GM11168 (cell line): ENCODE data around the gene IGF1R.

ENCODE experiments used
- in situ Hi-C: fragments of 300-500 bp; cut with MboI; formaldehyde crosslinking; loops from one replicate; pipeline ENCODE4 v1.12.0; 2022; ENCODE audit warnings: low sequenced_read_pairs; ENCODE audit not compliant: unreplicated experiment

IGF1R gene

DNA sequence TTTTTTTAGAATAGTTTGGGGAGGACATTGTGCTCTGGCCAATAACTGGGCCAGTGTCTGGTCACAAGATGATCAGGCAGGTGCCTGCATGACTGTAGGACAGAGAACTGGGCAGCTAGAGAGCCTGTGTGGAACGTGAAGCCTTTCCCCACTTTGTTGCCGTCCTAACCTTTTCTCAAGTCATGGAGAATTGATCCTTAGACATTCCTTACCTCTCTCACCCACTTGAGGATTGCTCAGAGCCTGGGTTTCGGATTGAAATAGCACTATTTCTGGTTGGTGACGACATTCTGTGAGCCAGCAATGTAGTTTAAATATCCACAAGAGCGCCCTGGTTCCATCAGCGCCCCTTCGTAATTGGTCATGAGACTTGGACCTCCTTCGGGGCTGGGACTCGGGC lies 138.4 kb downstream of the IGF1R start:
- in situ Hi-C loops, result loop anchor here (10.0 kb wide), 1 partner anchor 278 kb away; no protein-coding TSS in a partner anchor

DNA sequence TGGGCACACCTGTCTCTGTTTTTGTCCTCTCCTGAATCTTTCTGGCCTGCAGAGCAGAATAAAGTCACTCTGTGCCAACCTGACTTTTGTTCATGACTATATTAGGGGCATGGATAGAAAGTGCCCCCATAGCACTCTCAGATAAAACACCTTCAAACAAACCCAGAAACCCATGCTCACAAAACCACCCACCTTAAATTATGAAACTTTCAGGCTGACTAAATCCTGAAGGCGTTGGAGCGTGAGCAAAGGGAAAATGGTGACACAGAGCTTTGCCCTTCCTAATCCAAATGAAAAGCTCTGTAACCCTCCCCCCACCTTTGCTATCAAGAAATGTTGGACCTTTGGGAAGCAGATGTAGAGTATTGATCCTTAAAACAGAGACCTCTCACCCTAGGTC lies 138.9 kb downstream of the IGF1R start:
- in situ Hi-C loops, result loop anchor here (10.0 kb wide), 1 partner anchor 278 kb away; no protein-coding TSS in a partner anchor

DNA sequence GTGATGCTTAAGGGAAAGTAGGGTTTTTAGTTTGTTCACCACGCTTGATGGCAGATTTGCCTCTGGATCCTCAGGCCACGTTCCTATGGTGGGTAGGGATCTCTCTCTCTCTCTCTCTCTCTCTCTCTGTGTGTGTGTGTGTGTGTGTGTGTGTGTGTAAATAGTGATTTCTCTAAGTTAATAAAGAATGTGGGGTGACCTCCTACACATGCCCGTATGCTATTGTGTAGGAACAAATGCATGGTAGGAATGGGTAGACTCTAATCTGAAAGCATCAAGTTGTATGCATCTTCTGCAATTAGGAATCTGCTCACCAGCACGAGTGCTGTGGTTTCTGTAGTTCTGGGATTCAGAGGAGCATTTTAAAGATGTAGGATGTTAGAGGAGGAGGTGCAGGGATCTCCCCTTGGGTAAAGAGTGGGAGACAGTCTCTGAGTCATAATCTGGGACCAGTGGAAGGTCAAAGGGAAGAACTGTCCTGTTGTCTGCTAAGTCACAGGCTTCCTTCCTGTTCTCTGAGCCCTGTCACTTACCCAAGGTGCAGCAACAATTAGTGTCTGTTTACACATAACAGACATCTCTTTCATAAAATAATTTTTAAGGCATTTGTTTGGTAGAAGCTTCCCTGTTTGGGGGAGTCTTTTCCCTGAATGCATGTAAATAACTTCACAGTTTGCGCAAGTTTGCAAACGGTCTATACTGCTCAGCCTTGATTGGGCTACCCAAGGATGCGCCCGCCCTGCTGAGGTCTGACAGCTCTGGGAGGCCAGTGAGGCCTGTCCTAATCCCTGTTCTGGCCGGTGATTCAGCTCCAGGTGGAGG lies 139.8 kb downstream of the IGF1R start:
- in situ Hi-C loops, result loop anchor here (10.0 kb wide), 1 partner anchor 277 kb away; no protein-coding TSS in a partner anchor

DNA sequence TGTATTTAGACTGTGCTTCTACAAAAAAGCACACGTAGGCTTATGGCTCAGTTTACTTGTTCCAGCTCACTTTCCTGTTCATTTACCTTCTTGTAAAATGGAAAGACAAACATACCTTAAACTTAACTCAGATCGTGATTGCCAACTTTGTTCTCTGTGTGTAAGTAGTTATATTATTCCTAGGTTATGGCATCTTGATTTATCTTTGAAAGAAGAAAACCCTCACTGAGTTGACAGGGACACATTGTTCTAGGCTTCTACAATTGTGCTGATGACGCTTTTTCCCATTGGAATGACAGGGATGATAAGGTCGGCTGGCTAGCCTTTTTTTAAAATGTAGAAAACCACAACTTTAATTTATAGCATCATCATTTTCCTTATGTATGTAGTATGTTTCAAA lies 140.7 kb downstream of the IGF1R start:
- in situ Hi-C loops, result loop anchor here (10.0 kb wide), 1 partner anchor 276 kb away; no protein-coding TSS in a partner anchor

- in situ Hi-C loops, result no loop called here
Measured at GRCh38 chr15:98790270-98790669, 141.9 kb downstream of the IGF1R start.

DNA sequence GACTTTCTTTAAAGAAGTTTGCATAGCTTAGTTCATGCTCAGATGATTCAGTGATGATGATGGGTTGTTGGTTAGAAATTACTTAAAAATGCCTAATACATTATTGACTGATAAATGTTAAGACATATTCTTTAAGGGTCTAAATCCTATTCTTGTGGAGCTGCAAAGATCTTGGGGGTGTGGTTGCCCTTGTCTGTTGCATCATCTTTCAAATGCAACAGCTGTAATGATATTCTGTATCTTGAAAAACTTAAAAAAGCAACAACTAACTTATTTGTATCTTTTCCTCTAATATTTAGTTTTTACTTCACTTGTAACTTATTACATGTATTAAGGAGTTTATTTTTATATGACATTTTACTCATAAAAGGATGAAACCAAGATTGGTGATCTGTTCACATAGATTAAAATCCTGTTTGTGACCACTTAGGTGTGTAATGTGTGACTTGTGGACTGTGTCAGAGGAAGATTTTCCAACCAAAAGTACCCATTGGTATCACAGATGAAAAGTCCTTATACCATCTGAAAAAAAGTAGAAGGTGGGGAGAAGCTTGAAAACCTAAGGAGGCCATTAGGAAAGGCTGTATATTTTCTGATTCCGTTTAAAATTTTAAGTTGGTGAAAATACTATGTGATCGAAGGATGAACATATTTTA lies 142.8 kb downstream of the IGF1R start:
- in situ Hi-C loops, result no loop called here

DNA sequence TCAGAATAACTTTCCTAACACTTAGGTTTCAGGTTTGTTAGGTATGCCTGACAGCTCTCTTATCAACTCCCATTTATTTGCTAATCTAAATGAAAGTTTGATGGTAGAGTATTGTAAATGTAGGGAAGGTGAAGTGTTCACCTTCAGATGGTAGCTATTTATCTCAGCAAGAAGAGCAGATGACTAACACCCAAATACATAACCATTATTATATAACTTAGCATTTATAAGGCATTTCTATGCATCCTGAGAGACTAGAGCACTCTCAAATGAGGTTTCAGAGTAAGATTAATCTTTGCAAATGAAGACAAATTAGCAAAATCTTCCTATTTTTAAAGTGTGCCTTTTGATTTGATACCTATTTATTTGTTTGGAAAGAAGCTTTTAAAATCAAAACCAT lies 143.8 kb downstream of the IGF1R start:
- in situ Hi-C loops, result no loop called here

DNA sequence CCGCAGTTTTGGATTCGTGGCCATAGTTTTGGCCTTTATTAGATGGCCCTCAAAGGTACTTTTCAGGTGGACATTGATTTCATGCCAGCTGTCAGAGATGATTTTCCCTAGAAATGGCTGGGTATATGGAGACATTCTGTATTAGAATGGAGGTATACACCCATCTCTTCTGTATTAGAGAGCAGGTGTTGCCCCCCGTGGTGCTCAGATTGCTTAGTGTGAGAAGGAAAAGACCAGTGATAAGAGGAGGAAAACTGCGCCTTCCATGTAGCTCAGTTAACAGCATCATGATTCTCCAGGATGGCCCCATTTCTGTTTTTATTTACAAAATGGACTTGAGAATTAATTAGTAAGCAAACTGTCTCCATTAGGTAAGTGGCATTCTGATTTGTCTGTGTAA lies 145.9 kb downstream of the IGF1R start:
- in situ Hi-C loops, result no loop called here

DNA sequence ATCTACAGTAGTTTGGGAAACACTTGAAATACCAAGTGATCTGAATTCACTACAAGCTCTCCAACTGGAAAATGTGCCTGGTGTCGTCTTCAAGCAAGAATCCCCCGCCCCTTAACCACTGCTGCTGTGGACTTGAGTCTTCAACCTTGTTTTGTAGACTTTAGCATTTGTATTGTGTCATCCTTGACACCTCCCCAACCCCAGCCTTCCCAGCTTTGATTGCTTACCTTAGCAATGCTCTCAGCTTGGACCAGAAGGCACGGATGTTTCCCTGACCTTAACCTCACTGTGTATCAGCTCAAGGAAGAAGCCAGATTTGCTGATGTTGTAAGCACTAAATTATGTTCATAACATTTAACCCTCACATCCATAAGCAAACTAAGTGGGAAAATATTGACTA lies 146.4 kb downstream of the IGF1R start:
- in situ Hi-C loops, result no loop called here

GRCh38 chr15:98795980-98796379 lies 147.6 kb downstream of the IGF1R start:
- in situ Hi-C loops, result no loop called here

- in situ Hi-C loops, result no loop called here
Measured at GRCh38 chr15:98796685-98797357, 148.5 kb downstream of the IGF1R start.

- in situ Hi-C loops, result no loop called here
Measured at GRCh38 chr15:98798375-98798893, 150.1 kb downstream of the IGF1R start.

DNA sequence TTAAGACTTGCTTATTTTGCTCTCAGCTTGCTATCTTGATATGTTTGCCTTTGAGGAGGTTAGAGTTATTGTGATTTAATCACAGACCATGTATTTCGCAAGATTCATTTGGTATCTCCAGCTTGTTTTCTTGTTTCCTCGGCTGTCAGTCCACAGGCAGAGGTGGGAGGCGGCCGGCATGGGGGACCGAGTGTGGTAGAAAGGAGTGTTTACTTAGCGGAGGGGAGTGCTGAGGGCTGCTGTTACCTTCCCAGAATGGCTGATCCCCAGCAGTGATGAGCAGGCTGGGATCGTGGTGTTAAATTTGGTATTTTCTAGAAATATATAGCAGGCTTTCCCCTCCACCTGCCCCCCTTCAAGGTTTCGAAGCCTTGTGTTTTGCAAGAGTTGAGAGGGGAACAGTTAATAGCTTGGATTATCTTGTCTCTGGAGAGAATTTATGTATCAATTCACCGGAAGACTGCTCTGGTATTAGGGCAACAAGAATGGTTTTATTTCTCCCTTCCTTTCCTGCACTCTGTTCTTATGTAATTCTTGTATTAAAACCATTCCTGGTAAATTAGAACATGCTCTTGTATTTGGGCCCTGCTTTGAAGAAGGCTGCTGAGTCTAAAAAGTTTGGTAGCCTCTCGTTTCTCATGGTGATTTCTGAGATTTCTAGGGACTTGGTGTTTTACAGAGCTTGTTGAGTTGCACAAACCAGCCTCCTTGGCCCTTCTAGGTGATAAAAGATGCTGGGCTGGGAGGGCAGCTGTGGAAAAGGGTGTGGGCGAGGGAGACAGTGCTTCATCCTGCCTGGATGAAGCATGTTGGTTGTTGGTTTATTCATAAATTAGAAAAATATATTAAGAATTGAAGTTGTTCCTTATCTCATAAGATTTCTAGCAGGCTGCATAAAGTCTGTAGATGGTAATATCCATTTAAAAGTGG lies 151.4 kb downstream of the IGF1R start:
- in situ Hi-C loops, result no loop called here

GRCh38 chr15:98800437-98801233 lies 152.3 kb downstream of the IGF1R start:
- in situ Hi-C loops, result no loop called here

DNA sequence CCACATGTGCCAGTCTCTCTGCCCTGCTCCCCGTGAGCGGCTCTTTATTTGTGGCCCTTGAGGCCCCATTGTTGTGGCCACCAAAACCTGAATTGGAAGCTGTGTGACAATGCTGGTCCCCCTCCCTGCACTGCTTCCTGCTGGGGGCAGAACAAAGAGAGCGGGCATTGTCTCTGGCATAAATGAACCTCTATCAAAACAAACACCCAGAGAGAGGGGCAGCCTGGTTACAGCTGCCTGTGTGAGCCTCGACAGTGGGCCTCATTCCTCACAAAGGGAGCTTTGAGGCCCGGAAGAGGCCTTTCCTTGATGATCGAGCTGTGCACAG lies 152.9 kb downstream of the IGF1R start:
- in situ Hi-C loops, result no loop called here

DNA sequence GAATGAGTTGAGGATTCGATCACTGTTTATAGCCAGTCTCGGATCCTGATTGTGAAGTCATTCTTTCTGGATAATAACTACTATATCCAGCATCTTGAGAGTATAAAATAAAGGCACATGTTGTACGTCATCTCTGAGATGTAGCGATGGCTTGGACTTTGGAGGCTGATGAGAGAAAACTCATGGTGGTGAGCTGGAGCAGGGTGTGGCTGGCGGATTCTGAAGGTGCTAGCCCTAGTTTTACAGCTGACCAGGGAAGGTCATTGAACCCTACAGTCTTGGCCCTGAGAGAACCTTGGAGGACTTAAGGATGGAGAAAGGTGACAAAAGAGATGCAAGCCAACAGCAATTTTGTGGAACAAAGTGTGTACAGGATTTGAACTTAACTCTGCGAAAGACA lies 153.8 kb downstream of the IGF1R start:
- in situ Hi-C loops, result no loop called here

- in situ Hi-C loops, result no loop called here
Measured at GRCh38 chr15:98803228-98804056, 155.1 kb downstream of the IGF1R start.

DNA sequence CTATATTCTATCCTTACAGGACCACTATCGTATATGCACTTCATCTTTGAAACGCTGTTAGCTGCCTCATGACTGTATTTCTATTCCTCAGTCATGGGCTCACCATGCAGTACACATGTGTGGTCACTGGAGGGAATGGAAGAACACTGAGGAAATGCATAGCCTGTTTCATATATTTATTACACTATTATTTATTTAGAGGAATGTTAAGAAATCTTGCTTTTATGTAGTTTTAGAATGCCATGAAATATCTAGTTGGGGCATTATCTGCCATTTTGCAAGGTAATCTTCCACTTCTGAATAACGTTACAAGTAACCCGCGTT lies 155.7 kb downstream of the IGF1R start:
- in situ Hi-C loops, result no loop called here
